ENCODE measurements around the gene SLC17A7. TPM values are rescaled to one million over a fixed set of nuclear protein-coding genes. Genes with fewer than 3 reads are reported as not detected.

The SLC17A7 gene
- total RNA-seq, 1 experiment from 2014 or later, result 1.6 TPM

DNA sequence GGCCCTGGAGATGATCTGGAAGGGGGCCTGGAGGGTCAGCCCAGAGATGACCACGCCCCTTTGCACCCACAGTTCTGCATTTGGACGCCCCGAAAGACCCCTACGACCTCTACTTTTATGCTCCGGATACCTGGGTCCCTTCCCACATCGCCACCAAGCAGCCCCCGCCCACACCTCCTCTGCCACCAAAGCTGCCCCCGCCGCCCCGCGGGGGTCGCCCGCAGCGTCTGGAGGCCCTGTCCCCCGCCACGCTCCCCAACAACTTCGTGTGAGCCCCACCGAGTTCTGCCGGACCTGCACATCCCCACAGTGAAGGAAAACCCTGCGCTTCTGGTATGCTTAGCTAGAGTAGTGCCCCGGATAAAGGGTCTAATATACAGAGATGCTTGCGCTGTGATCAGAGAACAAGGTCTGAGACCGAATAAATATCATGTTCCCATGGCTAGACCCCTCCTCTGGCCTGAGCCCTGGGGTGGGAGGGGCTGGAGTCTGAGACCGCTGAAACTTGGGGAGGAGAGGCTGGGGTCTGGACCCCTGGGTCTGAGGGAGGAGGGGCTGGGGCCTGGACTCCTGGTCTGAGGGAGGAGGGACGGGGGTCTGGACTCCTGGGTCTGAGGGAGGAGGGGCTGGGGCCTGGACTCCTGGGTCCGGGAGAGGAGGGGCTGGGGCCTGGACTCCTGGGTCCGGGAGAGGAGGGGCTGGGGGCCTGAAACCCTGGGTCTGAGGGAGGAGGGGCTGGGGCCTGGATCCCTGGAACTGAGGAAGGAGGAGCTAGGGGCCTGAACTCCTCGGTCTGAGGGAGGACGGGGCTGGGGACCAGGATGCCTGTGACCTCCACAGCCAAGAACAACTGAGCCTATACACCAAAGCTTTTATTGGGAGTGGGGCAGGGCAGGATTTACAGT lies 12.5 kb downstream of the SLC17A7 start (continued):
- TF ChIP-seq FOXP4 (CRISPR knock-in tag; IDR thresholded peaks at IDR 0.05), result no peak
- no peak for TF ChIP-seq TCF7 (CRISPR knock-in tag; IDR thresholded peaks at IDR 0.05; ENCODE audit: low read depth)
- no peak for TF ChIP-seq ZMAT4 (CRISPR knock-in tag; IDR thresholded peaks at IDR 0.05)
- TF ChIP-seq, protein P1, sequence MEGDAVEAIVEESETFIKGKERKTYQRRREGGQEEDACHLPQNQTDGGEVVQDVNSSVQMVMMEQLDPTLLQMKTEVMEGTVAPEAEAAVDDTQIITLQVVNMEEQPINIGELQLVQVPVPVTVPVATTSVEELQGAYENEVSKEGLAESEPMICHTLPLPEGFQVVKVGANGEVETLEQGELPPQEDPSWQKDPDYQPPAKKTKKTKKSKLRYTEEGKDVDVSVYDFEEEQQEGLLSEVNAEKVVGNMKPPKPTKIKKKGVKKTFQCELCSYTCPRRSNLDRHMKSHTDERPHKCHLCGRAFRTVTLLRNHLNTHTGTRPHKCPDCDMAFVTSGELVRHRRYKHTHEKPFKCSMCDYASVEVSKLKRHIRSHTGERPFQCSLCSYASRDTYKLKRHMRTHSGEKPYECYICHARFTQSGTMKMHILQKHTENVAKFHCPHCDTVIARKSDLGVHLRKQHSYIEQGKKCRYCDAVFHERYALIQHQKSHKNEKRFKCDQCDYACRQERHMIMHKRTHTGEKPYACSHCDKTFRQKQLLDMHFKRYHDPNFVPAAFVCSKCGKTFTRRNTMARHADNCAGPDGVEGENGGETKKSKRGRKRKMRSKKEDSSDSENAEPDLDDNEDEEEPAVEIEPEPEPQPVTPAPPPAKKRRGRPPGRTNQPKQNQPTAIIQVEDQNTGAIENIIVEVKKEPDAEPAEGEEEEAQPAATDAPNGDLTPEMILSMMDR (IDR thresholded peaks at IDR 0.05), result no peak
- no peak for TF ChIP-seq ZBTB43 (CRISPR knock-in tag; IDR thresholded peaks at IDR 0.05)
- no peak for TF ChIP-seq NR2C2 (CRISPR knock-in tag; IDR thresholded peaks at IDR 0.05)
- no peak for TF ChIP-seq NR1H2 (CRISPR knock-in tag; IDR thresholded peaks at IDR 0.05)

DNA sequence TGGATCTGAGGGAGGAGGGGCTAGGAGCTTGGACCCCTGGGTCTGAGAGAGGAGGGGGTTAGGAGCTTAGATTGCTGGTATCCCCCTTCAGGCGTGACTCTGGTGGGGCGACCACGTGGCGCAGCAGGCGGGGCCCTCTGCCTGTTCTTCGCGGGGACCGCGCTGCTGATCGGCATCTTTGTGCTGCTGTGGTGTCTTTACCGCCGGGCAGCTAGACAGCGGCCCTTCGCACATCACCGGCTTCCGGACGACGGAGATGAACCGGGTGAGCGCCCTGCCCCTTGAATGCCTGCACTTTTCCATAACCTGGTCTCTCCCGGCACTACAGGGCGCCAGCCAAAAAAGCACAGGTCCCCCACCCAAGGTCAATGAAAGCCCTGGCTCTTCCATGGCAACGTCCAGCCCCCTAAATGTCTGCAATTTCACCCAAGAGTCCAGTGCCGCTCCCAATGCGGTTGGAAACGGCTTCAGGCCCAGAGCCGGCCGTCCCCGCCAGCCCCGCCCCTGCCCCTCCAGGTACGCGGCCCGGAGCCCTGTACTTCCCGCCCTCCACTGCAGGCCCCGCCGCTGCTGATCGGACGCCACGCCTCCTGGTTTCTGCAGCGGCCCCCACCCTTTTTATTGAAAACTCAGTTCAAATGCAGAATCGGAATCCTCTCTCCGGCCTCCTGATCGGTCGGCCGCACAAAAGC lies 13.3 kb downstream of the SLC17A7 start:
- POLR2A ChIA-PET, result interaction anchor here (0.6 kb wide), 1 partner anchor 212 kb away, joined by 3 read pairs; the partner anchor contains the start of gene RRAS
- peak overlapping the region; percentile 84 for H3K4me3 Mint-ChIP-seq
- DNase-seq (ENCODE audit: low spot score), result peak; percentile 86
- 0 out of 2 replicates have a peak overlapping the region, but pooled peaks have one; percentile 67 for H3K27ac Mint-ChIP-seq
- peak; percentile 40 for ATAC-seq
- H3K36me3 Mint-ChIP-seq, result peaks cover 3% of the 10 kb centered on the region; the same call in 1 of the 2 replicates
- CTCF ChIA-PET, result interaction anchor here (1.0 to 4.5 kb wide), 5 partner anchors 8 to 126 kb away, joined by 3 to 34 read pairs (median 18); partner anchors contain the start of gene SLC17A7
- peaks cover 98% of the 10 kb centered on the region for H3K27me3 Mint-ChIP-seq (ENCODE audit: low read depth)
- peaks cover 67% of the 10 kb centered on the region for H3K4me1 Mint-ChIP-seq
- 0 out of 2 replicates have a peak, but pooled peaks cover 4% of the 10 kb centered on the region for H3K9me3 Mint-ChIP-seq
- TF ChIP-seq CREB1 (CRISPR knock-in tag; IDR thresholded peaks at IDR 0.05) (0 out of 2 replicates have a peak, but pooled peaks have one; percentile 22), FOXP1 (CRISPR knock-in tag; IDR thresholded peaks at IDR 0.05; ENCODE audit: borderline replicate concordance) (peak; percentile 72; the same call in 1 of the 2 replicates), CREM (CRISPR knock-in tag; IDR thresholded peaks at IDR 0.05) (no peak), PRDM15 (CRISPR knock-in tag; IDR thresholded peaks at IDR 0.05) (peak; percentile 66), MAX (CRISPR knock-in tag; IDR thresholded peaks at IDR 0.05) (peak; percentile 75; the same call in 1 of the 2 replicates), SP1 (CRISPR knock-in tag; conservative IDR thresholded peaks at IDR 0.05) (peak; percentile 62; the same call in 1 of the 2 replicates), HMGA2 (CRISPR knock-in tag; IDR thresholded peaks at IDR 0.05) (no peak), ZMAT4 (CRISPR knock-in tag; IDR thresholded peaks at IDR 0.05) (no peak), ZNF425 (CRISPR knock-in tag; conservative IDR thresholded peaks at IDR 0.05) (no peak), NFE2L1 (CRISPR knock-in tag; IDR thresholded peaks at IDR 0.05) (peak; percentile 65; the same call in 1 of the 2 replicates), ELF4 (CRISPR knock-in tag; IDR thresholded peaks at IDR 0.05; ENCODE audit: low read depth) (no peak)
- TF ChIP-seq, protein P2, sequence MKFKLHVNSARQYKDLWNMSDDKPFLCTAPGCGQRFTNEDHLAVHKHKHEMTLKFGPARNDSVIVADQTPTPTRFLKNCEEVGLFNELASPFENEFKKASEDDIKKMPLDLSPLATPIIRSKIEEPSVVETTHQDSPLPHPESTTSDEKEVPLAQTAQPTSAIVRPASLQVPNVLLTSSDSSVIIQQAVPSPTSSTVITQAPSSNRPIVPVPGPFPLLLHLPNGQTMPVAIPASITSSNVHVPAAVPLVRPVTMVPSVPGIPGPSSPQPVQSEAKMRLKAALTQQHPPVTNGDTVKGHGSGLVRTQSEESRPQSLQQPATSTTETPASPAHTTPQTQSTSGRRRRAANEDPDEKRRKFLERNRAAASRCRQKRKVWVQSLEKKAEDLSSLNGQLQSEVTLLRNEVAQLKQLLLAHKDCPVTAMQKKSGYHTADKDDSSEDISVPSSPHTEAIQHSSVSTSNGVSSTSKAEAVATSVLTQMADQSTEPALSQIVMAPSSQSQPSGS (CRISPR knock-in tag; IDR thresholded peaks at IDR 0.05; ENCODE audit: borderline replicate concordance, low read depth), result no peak

All from WTC11 (cell line).